ENCODE measurements around the gene F12.

GRCh38 chr5:177377851-177378776 is 31.2 kb downstream of the F12 start:
- TF ChIP-seq, protein P1, sequence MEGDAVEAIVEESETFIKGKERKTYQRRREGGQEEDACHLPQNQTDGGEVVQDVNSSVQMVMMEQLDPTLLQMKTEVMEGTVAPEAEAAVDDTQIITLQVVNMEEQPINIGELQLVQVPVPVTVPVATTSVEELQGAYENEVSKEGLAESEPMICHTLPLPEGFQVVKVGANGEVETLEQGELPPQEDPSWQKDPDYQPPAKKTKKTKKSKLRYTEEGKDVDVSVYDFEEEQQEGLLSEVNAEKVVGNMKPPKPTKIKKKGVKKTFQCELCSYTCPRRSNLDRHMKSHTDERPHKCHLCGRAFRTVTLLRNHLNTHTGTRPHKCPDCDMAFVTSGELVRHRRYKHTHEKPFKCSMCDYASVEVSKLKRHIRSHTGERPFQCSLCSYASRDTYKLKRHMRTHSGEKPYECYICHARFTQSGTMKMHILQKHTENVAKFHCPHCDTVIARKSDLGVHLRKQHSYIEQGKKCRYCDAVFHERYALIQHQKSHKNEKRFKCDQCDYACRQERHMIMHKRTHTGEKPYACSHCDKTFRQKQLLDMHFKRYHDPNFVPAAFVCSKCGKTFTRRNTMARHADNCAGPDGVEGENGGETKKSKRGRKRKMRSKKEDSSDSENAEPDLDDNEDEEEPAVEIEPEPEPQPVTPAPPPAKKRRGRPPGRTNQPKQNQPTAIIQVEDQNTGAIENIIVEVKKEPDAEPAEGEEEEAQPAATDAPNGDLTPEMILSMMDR (IDR thresholded peaks at IDR 0.05; ENCODE audit: low read length): peak; percentile 11; the same call in 1 of the 2 replicates
- TF ChIP-seq EZH2 (IDR thresholded peaks at IDR 0.05; ENCODE audit: borderline replicate concordance, low read length): no peak

Measured in OCI-LY1 (cell line).